LNCaP clone FGC (cell line): Measurements from ENCODE around the gene OR5H15.

Experiments used
- DNase-seq: peaks from one replicate; pipeline ENCODE4 v3.0.0-alpha.2; 2011; ENCODE audit warnings: low read depth
- H3K4me3 ChIP-seq: 2 replicates; pipeline ENCODE4 v1.5.1; 2011; ENCODE audit warnings: mild to moderate bottlenecking, low read depth, low read length, control low read depth
- CTCF ChIP-seq: IDR thresholded peaks from 2 replicates; pipeline ENCODE4 v1.5.1; 2012; ENCODE audit warnings: mild to moderate bottlenecking; ENCODE audit not compliant: control insufficient read depth, insufficient read depth; ENCODE audit errors: extremely low read depth

The OR5H15 gene

GRCh38 chr3:98199020-98199419 lies 32.5 kb downstream of the OR5H15 start:
- DNase-seq: no peak
- H3K4me3 ChIP-seq: no peak overlapping the region
- TF ChIP-seq CTCF: no peak

DNA sequence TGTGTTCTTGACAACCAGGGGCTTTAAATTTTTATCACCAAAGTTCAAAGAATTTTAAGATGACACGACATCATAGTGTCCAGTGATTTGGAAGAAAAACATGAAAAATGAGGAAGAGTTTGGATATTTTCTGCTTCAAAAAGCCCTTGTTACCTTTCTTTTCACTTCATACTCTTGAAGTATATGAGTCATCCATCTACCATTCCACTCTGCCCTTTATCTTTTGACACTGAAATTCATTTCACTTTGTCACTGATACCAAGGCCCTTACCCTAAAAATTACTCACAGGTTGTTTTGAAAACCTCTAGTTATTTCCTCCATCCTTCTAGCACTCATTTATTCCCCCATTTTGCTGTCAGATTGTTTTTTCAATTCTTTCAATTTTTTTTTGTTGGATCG lies 42.7 kb downstream of the OR5H15 start:
- TF ChIP-seq CTCF: no peak
- no peak overlapping the region for H3K4me3 ChIP-seq
- no peak for DNase-seq

- H3K4me3 ChIP-seq: no peak overlapping the region
- TF ChIP-seq CTCF: no peak
Measured at GRCh38 chr3:98213276-98213675, 46.8 kb downstream of the OR5H15 start.

DNA sequence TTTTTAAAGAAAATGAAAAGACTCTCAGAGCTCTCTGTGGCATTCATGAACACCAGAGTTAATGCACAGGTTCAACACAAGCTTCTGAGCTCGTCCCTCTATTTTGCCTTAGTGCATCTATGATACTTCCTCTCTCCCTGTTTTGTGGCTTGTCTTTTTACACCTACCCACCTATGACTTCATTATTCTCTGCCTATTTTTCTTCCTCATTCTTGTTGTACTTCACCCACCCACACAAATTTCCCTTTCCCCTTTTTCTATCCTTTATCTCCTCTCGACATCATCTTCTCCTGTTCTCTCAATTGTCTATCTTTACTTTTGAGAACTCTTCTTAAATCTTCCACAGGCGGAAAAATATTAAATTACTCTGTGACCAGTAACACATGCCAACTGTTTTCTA lies 48.6 kb downstream of the OR5H15 start:
- DNase-seq: no peak
- TF ChIP-seq CTCF: no peak
- no peak overlapping the region for H3K4me3 ChIP-seq

More at GRCh38 chr3:98213276-98213675, 46.8 kb downstream of the OR5H15 start:
- DNase-seq: no peak
